GM21576 (cell line): ENCODE measurements around the gene JUNB.

Experiments used
- ATAC-seq: cut with Tn5 transposase; IDR thresholded peaks from one replicate; pipeline ENCODE4 v1.9.1; 2021; ENCODE audit warnings: mild to moderate bottlenecking, moderate library complexity; ENCODE audit not compliant: unreplicated experiment

Gene JUNB

GRCh38 chr19:12773571-12773970, 17.7 kb upstream of the JUNB start:
- ATAC-seq: no peak

DNA sequence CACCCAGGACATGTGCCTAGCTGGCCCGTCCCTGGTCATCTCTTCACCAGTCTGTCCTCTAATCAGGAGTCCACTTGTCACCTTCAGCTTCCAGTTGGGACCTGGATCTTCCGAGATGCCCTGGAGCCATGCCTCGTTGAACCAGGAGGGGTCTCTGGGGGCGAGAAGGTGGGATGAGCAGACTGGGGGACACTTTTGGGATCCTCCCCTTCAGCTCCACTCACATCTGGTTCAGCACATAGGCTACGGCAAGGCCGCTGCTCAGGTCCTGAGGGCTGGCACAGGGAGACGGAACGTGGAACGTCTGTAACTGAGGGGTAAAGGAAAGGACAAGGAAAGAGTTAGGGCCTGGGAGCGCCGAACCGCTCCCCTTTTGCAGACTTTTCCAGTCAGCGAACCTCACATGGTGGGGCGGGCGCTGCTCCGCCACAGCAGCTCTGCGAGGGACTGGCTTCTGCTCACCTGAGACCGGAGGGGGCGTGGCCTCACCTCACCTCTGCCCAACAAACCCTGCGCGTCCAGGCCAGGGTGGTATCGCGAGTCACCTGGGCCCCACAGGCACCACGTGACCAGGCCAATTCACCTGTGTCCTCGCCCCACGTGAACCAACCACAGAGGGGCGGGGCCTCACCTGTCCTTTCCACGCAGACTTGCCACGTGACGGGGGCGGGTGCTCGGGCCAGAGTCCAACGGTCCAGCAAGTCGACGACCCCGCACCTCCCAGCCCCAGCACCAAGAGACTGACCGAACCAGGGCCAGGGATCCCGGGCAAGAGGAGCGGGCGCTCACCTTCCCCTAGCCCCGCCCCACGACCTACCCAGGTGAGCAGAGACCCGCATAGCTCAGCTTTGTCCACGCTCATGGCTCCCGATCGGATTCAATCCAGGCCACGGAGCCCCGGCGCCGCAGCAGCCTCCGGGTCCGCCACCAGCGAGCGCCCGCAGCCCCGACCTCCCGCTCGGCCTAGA, 16.4 kb upstream of the JUNB start, which contains the start of gene HOOK2:
Gene HOOK2, minus strand, starts transcription at position 965 of the 968 bp plus-strand sequence. Its CDS starts 103 bp downstream, at position 862.
- ATAC-seq: no peak

GRCh38 chr19:12777217-12778016, 13.9 kb upstream of the JUNB start:
- peak; percentile 37 for ATAC-seq

DNA sequence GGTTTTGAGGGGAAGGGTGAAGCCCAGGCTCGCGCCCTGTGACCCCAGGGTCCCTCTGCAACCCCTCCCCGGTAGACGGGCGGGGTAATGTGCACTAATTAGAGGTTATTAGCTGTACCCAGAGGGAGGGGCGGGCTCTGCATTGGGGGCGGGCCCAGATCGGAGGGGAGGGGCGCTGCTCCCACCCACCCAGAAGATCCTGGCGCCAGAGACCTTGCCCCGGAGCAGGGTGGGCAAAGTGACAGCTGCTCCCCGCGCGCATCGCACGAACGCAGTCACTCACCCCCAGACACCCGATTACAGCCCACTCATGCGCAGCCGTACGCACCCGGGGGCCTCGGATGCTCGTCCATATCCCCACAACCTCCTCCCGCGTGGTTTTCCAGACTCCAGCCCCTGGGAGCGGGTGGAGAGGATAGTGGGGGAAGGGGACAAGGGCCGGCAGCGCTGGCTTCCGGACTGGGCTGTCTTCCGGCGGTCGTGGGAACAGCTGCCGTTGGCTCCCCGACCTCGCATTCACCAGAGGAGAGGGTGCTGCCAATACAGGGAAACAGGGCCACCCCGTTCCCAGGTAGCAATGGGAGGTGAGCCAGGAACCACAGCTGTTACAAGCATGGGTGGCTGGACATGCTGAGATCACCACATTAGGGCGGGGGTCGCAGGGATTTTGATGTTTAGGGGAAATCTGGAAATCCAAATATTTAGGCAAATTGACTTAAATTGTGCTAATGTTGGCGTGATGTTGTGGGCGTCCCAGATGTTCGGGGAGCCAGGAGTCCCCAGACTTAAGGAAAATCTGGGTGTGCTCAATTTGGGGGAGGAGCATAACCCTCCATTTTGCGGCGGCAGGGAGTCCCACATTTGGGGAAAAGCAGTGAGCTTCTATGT, 13.0 kb upstream of the JUNB start:
- ATAC-seq: no peak

DNA sequence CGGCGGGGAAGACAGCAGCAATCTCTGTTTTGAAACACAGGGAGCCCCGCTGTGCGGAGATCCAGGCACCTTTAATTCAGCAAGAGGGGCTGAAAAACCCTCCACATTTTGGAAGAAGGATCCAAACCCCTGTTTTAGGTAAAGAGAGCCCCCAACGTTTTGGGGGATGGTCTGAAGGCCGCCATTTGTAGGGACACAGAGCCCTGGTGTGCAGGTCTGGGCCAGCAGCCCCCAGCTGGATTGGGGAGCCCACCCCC, 12.5 kb upstream of the JUNB start:
- no peak for ATAC-seq

GRCh38 chr19:12779162-12779993, 11.9 kb upstream of the JUNB start:
- ATAC-seq: no peak

DNA sequence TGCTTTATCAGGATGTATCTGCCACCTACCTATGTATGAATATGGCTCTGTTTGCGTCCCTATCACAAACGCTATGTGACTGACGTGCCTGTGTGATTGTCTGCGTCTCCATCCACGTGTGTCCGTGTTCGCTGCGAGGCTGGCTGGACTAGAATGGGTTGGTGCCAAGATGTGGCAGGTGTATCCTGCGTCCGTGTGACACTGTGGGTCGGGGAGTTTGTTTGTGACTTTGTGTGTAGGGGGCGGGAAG, 9.2 kb upstream of the JUNB start:
- no peak for ATAC-seq

DNA sequence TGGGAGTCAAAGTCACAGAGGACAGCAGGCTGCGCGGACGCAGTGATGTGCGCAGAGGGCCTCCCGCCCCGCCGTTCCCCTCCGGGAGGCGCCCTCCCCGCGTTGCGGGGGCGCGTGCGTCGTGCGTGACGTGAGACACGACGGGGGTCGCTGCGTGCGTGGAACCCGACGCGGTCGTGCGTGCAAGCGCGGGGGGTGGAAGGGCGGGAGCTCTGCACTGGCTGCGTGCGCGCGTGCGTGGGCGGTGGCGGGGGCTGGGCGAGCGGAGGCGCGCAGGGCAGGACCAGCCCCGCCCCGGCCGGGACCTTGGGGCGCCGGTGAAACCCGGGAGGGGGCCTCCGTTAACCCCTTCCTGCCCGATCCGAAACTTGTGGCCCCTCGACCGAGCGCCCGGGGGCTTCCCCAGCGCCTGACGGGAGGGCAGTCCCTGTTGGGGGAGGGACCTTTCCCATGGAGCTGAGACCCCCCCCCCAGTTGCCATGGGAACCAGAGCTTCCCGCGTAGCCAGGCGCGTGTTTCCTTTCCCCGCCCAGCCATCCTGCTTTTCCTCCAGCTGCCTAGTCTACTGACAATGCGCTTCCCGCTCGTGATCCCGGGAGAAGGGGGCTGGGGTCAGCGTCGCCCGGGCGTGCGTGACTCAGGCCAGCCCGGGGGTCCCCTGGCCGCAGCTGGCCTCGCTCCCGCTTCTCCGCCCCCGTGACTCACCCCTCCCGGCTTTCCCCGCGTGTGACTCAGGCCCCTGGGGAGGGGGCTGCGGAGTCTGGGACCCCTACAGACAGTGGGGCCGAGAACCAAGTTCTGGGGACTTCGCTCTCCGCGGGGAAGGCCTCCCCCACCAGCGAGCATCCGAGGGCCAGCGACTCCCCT, 8.6 kb upstream of the JUNB start:
- ATAC-seq: peak; percentile 34

DNA sequence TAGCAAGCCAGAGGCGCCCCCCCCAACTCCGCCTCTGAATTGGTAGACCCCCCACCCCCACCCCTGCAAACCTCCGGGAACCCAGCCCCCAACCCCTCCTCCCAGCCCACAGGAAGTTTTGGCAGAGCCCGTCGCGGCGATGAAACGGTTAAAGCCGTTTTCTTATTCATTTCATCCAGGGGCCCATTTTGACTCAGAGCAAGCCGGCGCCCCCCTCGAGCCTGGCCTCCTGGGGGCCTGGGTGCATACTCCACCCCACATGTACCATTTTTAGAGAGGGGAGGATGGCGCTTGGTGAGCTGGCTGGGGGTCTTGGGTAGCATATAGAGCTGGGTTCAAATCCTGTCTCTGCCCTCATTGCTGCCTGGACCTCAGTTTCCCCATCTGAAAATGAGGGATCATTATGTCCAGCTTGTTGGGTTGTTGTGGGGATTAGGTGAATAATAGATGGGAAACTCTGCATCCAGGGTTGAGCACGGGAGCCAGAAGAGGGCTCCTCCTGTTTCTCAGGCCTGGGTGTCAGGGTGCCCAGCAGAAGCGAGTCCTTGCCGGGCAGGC, 7.9 kb upstream of the JUNB start:
- ATAC-seq: no peak

DNA sequence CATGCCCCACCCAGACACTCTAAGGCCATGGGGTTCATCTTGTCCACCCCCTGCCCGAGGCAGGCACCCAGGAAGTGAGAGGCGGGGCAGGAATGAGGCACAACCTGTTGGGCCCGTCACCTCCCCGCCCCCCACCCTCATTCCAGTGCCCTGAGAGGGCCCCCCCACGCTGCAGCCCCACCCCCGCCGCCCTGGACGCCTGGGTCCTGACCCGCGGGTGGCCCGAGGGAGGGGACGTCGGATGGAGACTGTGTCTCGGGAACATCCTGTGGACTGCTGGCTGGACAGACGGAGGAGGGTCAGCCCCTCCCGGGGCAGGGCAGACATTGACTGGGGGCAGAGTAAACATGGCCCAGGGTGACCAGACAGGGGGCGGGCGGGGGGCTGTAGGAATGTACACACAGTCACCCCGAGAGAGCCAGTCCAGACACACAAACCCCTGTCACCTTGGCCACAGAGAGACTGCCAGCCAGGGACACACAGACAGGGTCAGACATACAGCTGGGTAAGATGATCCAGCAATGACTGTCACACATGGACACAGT, 7.4 kb upstream of the JUNB start:
- no peak for ATAC-seq

DNA sequence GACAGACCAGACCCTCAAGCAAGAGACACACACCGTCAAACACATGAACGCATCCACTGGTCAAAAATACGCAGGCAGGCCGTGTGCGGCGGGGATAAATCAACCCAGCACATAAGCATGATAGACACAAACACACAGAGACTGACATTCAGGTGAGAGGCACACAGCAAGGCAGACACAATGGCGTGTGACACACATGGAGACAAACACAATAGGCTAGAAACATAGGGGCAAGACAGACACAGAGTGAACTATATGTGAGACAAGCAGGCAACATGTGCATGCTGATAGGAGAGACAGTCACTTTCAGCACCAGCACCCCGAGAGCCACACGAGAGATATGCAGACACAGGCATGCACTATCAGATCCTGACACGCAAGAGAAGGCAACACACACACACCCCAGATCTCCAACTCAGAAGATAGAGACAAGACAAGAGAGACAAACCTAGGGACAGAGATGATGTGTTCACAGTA, 6.9 kb upstream of the JUNB start:
- no peak for ATAC-seq

DNA sequence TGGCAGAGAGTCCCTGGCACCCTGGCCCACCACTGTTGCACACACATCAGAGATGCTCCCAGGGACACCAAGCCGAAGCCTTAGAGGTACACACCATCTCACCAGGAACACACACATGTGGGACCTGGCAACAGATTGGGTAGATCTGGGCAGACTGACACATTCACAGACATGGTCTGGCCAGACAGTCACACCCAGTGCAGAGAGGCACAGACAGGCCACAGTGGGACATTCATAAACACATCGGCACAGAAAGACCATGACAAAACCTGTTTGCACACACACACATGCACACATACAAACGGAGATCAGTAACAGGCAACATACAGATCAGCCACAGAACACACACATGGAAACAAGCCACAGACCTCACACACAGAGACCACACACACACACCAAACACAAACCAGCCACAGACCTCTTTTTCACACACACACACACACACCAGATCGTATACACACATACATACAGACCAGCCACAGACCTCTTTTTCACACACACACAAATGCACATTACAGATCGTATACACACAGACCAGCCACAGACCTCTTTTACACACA, 6.3 kb upstream of the JUNB start:
- ATAC-seq: no peak

- no peak for ATAC-seq
These were observed 5.8 kb upstream of the JUNB start for GRCh38 chr19:12785431-12786031.

- ATAC-seq: no peak
These were observed 5.0 kb upstream of the JUNB start for GRCh38 chr19:12786141-12786870.

DNA sequence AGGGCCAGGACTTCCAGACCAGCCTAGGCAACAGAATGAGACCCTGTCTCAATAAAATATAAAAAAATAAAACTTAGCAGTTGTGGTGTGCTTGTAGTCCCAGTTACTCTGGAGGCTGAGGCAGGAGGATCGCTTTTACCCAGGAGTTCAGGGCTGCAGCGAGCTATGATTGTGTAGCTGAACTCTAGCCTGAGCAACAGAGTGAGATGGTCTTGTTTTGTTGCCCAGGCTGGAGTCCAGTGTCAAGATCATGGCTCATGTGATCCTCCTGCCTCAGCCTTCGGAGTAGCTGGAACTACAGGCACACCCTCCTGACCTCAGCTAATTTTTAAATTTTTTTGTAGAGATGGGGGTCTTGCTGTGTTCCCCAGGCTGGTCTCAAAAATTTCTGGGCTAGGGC, 4.3 kb upstream of the JUNB start:
- no peak for ATAC-seq

GRCh38 chr19:12787458-12787857, 3.8 kb upstream of the JUNB start:
- no peak for ATAC-seq

GRCh38 chr19:12788042-12788681, 3.1 kb upstream of the JUNB start:
- no peak for ATAC-seq
